Measurements from ENCODE around the gene RBM33. TPM values are rescaled to one million over a fixed set of nuclear protein-coding genes. Genes with fewer than 3 reads are reported as not detected.

The RBM33 gene
- total and polyA plus RNA-seq, 9 of the 15 experiments (the other 6 are each of a cell fraction or from before 2014, with no cell fraction given) = 4.4 to 80.7 (median 27.3) TPM

DNA sequence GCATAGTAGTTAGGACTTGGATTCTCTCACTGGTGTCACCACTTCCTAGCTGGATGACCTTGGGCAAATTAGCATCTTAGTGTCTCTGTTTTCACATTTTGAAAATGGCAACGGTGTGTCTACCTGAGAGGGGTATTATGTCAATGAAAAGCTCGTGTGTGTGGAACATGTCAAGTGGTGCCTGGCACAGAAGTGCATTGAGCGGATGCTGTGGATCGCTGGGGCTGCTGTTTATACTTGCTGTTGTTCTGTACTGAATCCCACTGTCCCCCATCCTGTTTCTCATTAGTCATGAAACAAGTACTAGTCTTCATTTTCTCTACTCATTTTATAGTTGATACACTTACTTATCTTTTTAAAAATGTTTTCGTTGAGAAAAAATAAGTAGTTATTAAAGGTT is 26.1 kb downstream of the RBM33 start:
- peaks cover 23% of the 10 kb centered on the region for H4K20me1 ChIP-seq (replicated peaks; ENCODE audit: control insufficient read depth, insufficient read depth, low read length)
- no peaks in the 10 kb centered on the region for H3K9me3 ChIP-seq (replicated peaks; ENCODE audit: control insufficient read depth, insufficient read depth, low read depth, low read length)
- in situ Hi-C loops (cut with MboI) (no loop called here), intact Hi-C loops (cut with micrococcal nuclease) (no loop called here)
- no peak overlapping the region for H3K9ac ChIP-seq (ENCODE audit: insufficient read depth in 1 of 2, low read depth in 2 of 2, low read length in 2 of 2)
- peaks cover 61% of the 10 kb centered on the region for H3K36me3 ChIP-seq (ENCODE audit: control insufficient read depth, insufficient read depth, low read length)
- H3K4me3 ChIP-seq = no peak overlapping the region
- peak; percentile 14; the same call in 1 of the 3 replicates for ATAC-seq
- no peak overlapping the region for H3K4me2 ChIP-seq (ENCODE audit: insufficient read depth, low read length)
- H3K27ac ChIP-seq (ENCODE audit: extremely low read depth, low read depth, low read length) = peak overlapping the region; percentile 20; the same call in 1 of the 3 replicates
- DNase-seq (ENCODE audit: extremely low read depth in 1 of 4, low spot score in 3 of 4) = no peak
- ChIA-PET CTCF (ENCODE audit: low intra/inter-chr PET ratio) (no interaction called here), POLR2A (interaction anchor here (1.0 to 1.1 kb wide), 2 partner anchors 10 to 11 kb away, joined by 4 read pairs; no protein-coding TSS in a partner anchor)
- no peaks in the 10 kb centered on the region for H3K27me3 ChIP-seq (ENCODE audit: control insufficient read depth in 2 of 2, insufficient read depth in 2 of 2, low read length in 2 of 2)
- H2AFZ ChIP-seq (ENCODE audit: low read depth, low read length) = no peak overlapping the region
- 64% methylated on average over 5 of the region's 5 CpGs for WGBS (ENCODE audit: insufficient coverage, low coverage, missing lambda C conversion rate)
- no peak for FAIRE-seq
- peaks cover 0 to 5% of the 10 kb centered on the region in 2 experiments; a peak in 3 of 5 replicates for H3K4me1 ChIP-seq (replicated peaks in 1 of 2; ENCODE audit: control insufficient read depth in 2 of 2, insufficient read depth in 2 of 2, low read length in 2 of 2)
- H3K79me2 ChIP-seq (ENCODE audit: control insufficient read depth, insufficient read depth, low read length) = peaks cover 89% of the 10 kb centered on the region
- H3K9me1 ChIP-seq (ENCODE audit: control insufficient read depth, insufficient read depth, low read length) = peaks cover 3% of the 10 kb centered on the region
- TF ChIP-seq, protein P1, sequence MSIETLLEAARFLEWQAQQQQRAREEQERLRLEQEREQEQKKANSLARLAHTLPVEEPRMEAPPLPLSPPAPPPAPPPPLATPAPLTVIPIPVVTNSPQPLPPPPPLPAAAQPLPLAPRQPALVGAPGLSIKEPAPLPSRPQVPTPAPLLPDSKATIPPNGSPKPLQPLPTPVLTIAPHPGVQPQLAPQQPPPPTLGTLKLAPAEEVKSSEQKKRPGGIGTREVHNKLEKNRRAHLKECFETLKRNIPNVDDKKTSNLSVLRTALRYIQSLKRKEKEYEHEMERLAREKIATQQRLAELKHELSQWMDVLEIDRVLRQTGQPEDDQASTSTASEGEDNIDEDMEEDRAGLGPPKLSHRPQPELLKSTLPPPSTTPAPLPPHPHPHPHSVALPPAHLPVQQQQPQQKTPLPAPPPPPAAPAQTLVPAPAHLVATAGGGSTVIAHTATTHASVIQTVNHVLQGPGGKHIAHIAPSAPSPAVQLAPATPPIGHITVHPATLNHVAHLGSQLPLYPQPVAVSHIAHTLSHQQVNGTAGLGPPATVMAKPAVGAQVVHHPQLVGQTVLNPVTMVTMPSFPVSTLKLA (conservative IDR thresholded peaks at IDR 0.05) = no peak
- TF ChIP-seq ARID2 (IDR thresholded peaks at IDR 0.05) (no peak), PHF8 (IDR thresholded peaks at IDR 0.05; ENCODE audit: borderline replicate concordance, low read length) (no peak), CREM (IDR thresholded peaks at IDR 0.05; ENCODE audit: low read depth) (no peak), ZKSCAN1 (IDR thresholded peaks at IDR 0.05; ENCODE audit: low read depth, low read length) (no peak), MYBL2 (IDR thresholded peaks at IDR 0.05; ENCODE audit: low read depth) (no peak), MYBL2 (CRISPR knock-in tag; IDR thresholded peaks at IDR 0.05; ENCODE audit: borderline replicate concordance) (no peak), CEBPB (tag; IDR thresholded peaks at IDR 0.05) (no peak), YBX1 (IDR thresholded peaks at IDR 0.05) (no peak), XRCC5 (IDR thresholded peaks at IDR 0.05; ENCODE audit: low read depth, low read length) (no peak), ZBTB17 (CRISPR knock-in tag; IDR thresholded peaks at IDR 0.05) (no peak), ZNF232 (CRISPR knock-in tag; IDR thresholded peaks at IDR 0.05) (no peak), ETS2 (tag; IDR thresholded peaks at IDR 0.05; ENCODE audit: borderline replicate concordance, poor library complexity, severe bottlenecking) (no peak), HDAC2 (IDR thresholded peaks at IDR 0.05) (no peak), ZNF165 (CRISPR knock-in tag; IDR thresholded peaks at IDR 0.05; ENCODE audit: borderline replicate concordance) (no peak), MYC (IDR thresholded peaks at IDR 0.05; ENCODE audit: low read depth, low read length) (no peak), MYC (CRISPR knock-in tag; IDR thresholded peaks at IDR 0.05; ENCODE audit: borderline replicate concordance, low read depth) (no peak)
- TF ChIP-seq, protein P2, sequence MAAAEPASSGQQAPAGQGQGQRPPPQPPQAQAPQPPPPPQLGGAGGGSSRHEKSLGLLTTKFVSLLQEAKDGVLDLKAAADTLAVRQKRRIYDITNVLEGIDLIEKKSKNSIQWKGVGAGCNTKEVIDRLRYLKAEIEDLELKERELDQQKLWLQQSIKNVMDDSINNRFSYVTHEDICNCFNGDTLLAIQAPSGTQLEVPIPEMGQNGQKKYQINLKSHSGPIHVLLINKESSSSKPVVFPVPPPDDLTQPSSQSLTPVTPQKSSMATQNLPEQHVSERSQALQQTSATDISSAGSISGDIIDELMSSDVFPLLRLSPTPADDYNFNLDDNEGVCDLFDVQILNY (CRISPR knock-in tag; IDR thresholded peaks at IDR 0.05) = no peak
- TF ChIP-seq, protein P3, sequence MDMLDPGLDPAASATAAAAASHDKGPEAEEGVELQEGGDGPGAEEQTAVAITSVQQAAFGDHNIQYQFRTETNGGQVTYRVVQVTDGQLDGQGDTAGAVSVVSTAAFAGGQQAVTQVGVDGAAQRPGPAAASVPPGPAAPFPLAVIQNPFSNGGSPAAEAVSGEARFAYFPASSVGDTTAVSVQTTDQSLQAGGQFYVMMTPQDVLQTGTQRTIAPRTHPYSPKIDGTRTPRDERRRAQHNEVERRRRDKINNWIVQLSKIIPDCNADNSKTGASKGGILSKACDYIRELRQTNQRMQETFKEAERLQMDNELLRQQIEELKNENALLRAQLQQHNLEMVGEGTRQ (CRISPR knock-in tag; IDR thresholded peaks at IDR 0.05) = no peak
- TF ChIP-seq, protein P4, sequence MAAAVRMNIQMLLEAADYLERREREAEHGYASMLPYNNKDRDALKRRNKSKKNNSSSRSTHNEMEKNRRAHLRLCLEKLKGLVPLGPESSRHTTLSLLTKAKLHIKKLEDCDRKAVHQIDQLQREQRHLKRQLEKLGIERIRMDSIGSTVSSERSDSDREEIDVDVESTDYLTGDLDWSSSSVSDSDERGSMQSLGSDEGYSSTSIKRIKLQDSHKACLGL (CRISPR knock-in tag; IDR thresholded peaks at IDR 0.05; ENCODE audit: borderline replicate concordance, poor library complexity, severe bottlenecking) = no peak
- no TSS peak for BruUV-seq (replicated peaks)

Data from K562 (cell line).